ENCODE measurements around the gene REG1A.

The REG1A gene

GRCh38 chr2:79128406-79128805 is 8.1 kb downstream of the REG1A start:
- no peak for DNase-seq

GRCh38 chr2:79129260-79129659 is 9.0 kb downstream of the REG1A start:
- DNase-seq, result no peak

GRCh38 chr2:79129804-79130203 is 9.5 kb downstream of the REG1A start:
- DNase-seq, result no peak

- no peak for DNase-seq
Observed at GRCh38 chr2:79131687-79132086, 11.4 kb downstream of the REG1A start.

- no peak for DNase-seq
Observed at GRCh38 chr2:79138385-79138784, 18.1 kb downstream of the REG1A start.

GRCh38 chr2:79139423-79139822 is 19.1 kb downstream of the REG1A start:
- DNase-seq, result no peak

- no peak for DNase-seq
Observed at GRCh38 chr2:79155826-79156476, 35.7 kb downstream of the REG1A start.

- no peak for DNase-seq
Observed at GRCh38 chr2:79159030-79159429, 38.7 kb downstream of the REG1A start.

GRCh38 chr2:79159653-79160052 is 39.4 kb downstream of the REG1A start, which contains the start of gene REG3A:
REG3A (minus strand) TSS chr2:79159753; CDS start chr2:79159405, 348 bp downstream.
- no peak for DNase-seq

- DNase-seq, result no peak
Observed at GRCh38 chr2:79162132-79162531, 41.8 kb downstream of the REG1A start.

- DNase-seq, result no peak
Observed at GRCh38 chr2:79162801-79163200, 42.5 kb downstream of the REG1A start.

- DNase-seq, result no peak
Observed at GRCh38 chr2:79171348-79171958, 51.2 kb downstream of the REG1A start.

Measured in NCI-H146 (cell line).